Measurements from ENCODE around the gene BCAN.
"Not testable (repeated sequence)": the region's sequence is repeated elsewhere in the genome, so short reads cannot be mapped to it uniquely, and the experiment has no call there.

BCAN gene, protein sequence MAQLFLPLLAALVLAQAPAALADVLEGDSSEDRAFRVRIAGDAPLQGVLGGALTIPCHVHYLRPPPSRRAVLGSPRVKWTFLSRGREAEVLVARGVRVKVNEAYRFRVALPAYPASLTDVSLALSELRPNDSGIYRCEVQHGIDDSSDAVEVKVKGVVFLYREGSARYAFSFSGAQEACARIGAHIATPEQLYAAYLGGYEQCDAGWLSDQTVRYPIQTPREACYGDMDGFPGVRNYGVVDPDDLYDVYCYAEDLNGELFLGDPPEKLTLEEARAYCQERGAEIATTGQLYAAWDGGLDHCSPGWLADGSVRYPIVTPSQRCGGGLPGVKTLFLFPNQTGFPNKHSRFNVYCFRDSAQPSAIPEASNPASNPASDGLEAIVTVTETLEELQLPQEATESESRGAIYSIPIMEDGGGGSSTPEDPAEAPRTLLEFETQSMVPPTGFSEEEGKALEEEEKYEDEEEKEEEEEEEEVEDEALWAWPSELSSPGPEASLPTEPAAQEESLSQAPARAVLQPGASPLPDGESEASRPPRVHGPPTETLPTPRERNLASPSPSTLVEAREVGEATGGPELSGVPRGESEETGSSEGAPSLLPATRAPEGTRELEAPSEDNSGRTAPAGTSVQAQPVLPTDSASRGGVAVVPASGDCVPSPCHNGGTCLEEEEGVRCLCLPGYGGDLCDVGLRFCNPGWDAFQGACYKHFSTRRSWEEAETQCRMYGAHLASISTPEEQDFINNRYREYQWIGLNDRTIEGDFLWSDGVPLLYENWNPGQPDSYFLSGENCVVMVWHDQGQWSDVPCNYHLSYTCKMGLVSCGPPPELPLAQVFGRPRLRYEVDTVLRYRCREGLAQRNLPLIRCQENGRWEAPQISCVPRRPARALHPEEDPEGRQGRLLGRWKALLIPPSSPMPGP

DNA sequence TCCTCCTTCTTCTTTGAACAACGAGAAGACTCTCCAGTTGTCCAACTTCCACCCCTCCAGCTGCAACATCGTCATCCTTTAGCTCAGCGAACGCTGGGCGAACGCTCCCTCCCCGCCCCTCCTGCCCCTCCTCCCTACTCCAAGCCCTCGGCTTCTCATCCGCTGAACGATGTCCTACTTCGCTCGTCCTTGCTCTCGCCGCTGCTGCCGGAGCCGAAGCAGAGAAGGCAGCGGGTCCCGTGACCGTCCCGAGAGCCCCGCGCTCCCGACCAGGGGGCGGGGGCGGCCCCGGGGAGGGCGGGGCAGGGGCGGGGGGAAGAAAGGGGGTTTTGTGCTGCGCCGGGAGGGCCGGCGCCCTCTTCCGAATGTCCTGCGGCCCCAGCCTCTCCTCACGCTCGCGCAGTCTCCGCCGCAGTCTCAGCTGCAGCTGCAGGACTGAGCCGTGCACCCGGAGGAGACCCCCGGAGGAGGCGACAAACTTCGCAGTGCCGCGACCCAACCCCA lies at the start of gene BCAN:
TSS of gene BCAN (plus strand) at position 357 of the 504 bp plus-strand sequence. CDS start 3,938 bp downstream, outside the sequence.
- no peak for DNase-seq (ENCODE audit: low read depth)

DNA sequence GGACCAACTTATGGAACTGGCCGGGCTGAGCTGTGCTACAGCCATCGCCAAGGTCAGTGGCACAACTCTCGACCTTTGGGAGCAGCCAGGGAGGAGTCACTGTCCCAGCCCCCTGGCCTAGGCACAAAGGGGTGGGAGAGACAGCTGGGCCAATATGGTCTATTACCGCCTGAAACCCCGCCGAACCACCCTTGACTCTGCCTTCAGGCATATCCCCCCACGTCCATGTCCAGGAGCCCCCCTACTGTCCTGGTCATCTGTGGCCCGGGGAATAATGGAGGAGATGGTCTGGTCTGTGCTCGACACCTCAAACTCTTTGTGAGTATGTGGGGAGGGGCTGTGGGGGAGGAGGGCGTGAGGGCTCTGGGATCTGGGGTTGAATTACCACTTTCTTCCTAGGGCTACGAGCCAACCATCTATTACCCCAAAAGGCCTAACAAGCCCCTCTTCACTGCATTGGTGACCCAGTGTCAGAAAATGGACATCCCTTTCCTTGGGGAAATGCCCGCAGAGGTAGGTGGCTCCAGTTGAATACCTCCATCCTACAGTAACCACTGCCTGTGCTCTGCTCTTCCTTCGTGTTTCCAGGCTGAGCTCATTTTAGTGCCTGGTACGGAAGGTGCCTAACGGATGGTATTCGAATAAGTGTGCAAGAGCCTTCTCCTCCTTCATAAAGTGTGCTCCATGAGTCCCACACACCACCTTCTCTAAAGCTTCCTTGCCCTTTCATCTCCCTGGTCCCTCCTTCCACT lies 49.6 kb upstream of the BCAN start:
- DNase-seq (ENCODE audit: low read depth): no peak

DNA sequence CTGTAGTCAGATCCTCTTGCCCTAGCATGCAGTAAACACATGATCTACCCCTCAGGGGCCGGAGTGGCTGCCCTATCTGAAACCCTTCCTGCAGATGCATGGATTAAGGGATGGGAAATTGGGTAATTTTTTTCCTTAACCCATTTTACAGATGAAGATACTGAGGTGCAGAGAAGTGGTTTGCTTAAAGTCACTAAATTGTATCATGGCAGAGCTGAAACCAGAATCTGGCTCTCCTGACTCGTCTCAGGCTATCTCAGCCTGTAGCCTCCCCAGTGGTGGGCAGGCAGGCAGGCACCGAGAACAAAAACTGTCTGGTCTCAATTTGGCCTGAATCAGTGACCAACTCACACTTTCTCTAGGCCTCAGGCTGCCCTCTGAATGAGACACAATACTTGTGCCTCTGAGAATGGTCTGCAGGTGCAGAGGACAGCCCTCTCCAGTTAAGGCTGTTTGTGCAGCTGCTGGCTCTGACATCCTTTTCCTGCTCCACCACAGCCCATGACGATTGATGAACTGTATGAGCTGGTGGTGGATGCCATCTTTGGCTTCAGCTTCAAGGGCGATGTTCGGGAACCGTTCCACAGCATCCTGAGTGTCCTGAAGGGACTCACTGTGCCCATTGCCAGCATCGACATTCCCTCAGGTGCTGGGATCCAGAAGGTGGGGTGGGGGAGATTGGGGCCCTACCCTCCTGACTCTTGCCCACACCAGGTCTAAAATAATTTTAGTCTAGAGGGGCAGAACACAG lies 48.8 kb upstream of the BCAN start:
- no peak for DNase-seq (ENCODE audit: low read depth)

DNA sequence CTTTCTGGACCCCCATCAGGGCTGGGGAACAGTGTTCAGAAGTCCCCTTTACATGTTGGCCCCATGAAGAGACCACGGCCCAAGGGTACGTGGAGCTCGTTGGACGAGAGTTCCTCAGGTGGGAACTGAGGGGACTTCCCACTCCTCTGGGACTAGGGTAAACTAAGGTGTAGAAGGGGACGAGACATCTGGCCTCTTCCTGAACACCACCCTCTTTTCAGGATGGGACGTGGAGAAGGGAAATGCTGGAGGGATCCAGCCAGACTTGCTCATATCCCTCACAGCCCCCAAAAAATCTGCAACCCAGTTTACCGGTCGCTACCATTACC lies 48.3 kb upstream of the BCAN start:
- DNase-seq (ENCODE audit: low read depth): no peak

DNA sequence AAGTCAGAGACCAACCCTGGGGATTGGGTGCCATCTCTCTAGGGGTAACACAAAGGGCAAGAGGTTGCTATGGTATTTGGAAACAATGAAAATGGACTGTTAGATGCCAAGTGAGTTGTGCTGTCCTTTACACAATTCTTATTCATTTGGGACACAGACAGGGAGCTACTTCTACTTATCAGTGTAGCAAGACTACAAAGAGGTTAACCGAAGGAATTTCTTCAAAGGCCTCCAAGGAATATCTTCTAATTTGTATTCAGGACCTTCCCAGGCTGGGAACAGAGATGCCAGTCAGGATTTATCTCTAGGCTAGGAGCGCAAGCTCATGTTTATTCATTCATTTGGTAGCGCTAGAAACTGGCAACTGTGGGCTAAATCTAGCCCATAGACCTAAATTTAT lies 47.7 kb upstream of the BCAN start:
- DNase-seq (ENCODE audit: low read depth): no peak

DNA sequence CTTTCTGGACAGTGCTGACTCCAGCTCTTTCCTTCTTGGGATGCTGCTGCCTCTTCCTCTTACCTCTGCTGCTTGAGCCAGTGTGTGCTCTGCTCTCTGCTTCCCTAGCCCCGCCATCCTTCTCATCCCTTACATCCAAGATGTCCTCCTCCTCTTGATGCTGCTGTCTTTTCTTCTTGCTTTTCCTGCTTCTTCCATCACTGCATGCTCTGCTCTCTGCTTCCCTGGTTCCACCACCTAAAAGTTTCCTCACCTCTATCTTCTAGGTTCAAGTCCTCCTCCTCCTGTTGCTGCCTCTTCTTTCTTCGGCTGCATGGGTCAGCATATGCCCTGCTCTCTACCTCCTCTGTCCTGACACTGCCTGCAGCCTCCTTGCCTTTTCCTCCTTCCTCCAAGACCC lies 46.9 kb upstream of the BCAN start:
- no peak for DNase-seq (ENCODE audit: low read depth)

DNA sequence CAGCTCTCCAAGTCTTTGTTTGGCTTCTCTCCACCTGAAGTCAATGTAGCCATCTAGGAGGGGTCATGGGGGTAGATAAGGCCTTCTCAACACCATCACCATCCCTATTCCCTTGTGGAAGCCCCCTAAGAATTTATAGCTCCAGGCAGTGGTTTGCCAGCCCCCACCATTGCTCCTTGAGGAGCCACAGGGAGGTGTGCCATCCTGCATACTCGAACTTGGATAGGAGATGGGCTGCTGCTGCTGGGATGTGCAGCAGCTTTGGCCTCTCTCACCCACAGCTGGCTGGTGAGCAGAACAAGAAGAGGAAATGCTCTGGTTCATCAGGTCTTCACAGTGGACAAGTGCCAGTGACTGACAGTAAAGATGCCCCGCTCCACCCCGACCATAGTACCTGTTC lies 45.5 kb upstream of the BCAN start:
- no peak for DNase-seq (ENCODE audit: low read depth)

DNA sequence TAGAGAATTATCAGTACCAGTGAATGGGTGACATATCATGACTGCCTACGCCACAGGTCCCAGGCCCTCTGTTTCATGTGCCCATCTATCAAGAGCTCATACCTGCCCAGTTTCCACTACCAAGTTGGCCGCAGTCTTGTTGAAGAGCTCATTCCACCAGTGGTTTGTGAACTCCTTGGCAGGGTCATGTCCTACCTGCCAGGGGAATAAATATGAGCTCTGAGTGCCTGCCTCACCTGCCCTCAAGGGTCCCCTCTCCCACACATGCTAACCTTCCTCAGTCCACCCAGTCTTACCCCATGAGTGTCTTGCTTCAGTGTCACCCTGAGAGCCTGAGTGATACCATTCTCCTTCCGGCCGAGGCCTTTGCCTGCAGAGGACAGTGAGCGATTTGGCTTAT lies 43.8 kb upstream of the BCAN start:
- DNase-seq (ENCODE audit: low read depth): no peak

DNA sequence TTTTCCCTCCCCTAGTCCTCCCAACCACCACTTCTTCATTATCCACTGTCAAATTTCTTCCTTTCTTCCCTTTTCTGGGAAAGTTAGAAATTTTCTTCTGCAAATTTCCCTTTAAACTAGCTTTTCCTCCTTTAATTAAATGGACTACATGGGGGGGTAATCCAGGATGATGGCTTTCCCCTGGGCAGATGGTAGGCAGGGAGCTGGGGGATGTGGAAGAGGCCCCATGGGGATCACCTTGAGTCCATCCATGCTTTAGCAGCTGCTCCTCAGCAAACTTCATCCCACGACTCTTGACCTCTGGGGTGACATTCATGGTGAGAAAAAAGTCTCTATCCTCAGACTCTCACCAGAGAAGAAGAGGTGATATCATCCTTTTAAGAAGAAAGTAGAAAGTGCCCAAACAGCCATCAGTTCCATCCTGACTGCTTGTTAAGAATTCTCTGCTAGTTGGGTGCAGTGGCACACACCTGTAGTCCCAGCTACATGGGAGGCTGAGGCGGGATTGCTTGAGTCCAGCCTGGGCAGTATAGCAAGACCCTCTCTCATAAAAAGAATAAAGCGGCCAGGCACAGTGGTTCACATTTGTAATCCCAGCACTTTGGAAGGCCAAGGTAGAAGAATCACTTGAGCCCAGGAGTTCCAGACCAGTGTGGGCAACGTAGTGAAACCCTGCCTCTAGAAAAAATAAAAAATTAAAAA lies 43.0 kb upstream of the BCAN start:
- DNase-seq (ENCODE audit: low read depth): no peak

DNA sequence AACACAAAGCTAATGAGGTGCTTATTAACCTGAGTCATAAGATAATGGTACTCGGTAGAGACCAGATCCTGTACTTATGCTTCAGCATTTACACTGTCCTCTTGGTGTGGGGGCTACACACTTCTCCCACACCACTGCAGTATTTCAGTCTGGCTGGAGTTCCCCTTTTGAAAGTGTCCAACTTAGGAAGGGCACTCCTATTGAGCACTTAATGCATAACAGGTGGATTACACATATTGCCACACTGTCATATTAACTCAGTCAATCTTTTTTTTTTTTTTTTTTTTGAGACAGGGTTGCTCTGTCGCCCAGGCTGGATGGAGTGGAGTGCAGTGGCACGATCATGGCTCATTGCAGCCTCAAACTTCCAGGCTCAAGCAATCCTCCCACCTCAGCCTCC lies 42.1 kb upstream of the BCAN start:
- DNase-seq (ENCODE audit: low read depth): no peak

DNA sequence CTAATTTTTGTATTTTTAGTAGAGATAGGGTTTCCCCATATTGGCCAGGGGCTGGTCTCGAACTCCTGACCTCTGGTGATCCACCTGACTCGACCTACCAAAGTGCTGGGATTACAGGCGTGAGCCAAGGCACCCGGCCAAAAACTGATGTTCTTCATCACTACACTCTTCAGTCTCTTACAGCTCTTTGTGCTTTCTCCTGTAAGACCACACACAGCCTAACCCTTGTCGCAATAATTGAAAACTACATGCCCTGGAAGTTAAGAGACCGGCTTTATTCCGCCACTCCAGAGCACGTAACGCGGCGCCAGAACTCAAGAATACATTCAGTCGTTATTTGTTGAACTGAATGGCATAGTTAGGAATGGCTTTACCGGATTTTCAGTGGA lies 41.2 kb upstream of the BCAN start:
- DNase-seq (ENCODE audit: low read depth): no peak

DNA sequence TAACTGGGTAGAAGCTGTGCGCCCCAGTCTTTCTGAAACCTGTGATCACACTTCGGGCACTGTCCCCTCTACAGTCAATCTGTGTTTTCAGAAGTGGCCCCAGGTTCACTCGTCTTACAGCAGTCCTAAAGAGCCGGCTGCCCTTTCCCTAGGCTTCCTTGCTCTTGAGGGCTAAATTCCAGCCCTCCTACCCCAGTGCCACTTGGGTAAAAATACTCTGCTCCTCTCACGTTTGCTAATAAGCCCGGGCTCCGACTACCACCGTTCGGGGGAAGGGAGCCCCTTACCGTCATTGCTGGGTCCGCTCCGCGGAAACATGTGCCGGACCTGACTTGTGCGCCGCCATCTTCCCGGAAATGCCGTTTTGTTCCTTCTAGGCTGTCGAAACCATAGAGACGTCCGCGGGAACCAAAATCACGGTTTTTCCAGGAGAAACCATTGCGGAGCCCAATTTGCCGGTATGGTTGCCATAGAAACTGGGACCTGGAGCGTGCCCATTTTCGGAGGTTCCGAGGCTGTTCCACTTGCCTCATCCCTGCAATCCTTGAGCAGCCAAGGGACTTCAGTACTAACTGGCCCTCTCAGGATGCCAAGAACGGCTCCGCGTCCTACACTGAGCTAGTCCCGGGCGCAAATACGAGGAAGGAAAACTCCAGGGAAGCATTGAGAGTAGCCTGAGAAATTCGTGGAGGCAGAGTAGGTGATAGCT lies 40.6 kb upstream of the BCAN start, which contains the start of gene GPATCH4:
TSS of gene GPATCH4 (minus strand) at position 358 of the 709 bp plus-strand sequence.
- peak; percentile 63 for DNase-seq (ENCODE audit: low read depth)

DNA sequence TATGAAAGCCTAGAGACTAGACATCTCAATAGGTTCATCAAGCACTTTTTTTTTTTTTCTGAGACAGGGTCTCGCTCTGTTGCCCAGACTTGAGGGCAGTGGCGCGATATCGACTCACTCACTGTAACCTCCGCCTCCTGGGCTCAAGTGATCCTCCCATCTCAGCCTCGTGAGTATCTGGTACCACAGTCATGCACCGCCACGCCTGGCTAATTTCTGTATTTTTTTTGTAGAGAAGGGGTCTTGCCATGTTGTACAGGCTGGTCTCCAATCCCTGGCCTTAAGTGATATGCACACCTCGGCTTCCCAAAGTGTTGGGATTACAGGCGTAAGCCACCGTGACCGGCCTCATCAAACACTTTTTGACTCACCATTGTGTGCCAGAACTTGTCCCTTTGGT lies 40.0 kb upstream of the BCAN start:
- no peak for DNase-seq (ENCODE audit: low read depth)

DNA sequence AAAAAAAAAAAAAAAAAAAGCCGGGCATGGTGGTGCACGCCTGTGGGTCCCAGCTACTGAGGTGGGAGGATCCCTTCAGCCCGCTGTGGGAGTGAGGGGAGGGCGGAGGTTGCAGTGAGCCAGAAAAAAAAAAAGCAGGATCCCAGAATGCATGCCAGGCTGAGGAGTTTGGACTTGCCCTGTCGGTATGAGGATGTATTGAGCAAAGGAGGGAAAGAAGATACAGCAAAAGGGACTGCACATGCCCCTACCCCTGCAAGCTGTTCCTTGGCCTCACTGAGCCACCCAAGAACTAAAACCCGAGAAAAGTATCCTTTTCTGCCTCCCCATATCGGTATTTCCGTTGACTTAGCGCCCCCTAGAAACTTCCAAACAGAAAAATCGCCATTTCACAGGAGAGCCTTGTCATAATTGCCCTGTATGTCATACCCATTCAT lies 39.3 kb upstream of the BCAN start:
- no peak for DNase-seq (ENCODE audit: low read depth)

DNA sequence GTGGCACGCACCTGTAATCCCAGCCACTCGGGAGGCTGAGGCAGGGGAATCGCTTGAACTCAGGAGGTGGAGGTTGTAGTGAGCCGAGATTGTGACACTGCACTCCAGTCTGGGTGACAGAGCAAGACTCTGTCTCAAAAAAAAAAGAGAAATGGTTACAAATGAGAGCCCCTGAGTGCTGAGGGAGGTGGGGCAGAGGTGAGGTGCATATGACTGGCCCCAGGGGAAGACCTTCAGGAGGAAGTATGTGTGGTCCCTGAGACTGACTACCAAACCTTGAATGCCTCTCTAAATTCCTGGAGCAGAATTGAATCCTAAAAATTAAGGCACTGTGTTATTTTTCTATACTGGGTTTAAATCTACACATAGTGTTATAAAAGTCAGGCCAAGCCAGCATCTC lies 34.6 kb upstream of the BCAN start:
- not testable (repeated sequence) for DNase-seq (ENCODE audit: low read depth)

DNA sequence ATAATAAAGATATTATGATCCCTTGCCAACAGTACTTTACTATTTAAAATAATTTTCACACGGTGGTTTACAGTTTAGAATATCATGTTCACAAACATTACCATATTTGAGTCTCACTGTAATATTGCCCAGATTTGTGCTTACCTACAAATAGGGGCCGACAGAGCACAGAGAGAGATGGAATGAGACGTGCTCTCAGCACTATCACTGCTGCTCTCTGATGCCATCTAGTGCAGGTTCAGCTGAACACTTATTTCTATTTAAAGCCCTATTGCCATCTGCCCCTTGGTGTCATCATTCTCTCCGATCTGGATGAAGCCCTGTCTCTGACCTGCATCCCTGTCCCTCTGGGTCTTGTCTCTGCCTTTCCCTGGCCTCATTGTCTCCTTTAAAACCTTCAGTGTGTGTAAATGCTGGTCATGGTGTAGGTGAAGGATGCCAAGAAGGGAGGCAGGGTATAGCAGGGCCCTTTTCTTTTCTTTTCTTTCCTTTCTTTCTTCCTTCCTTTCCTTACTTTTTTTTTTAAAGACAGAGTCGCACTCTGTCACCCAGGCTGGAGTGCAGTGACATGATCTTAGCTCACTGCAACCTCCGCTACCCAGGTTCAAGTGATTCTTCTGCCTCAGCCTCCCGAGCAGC lies 33.8 kb upstream of the BCAN start:
- DNase-seq (ENCODE audit: low read depth): no peak

DNA sequence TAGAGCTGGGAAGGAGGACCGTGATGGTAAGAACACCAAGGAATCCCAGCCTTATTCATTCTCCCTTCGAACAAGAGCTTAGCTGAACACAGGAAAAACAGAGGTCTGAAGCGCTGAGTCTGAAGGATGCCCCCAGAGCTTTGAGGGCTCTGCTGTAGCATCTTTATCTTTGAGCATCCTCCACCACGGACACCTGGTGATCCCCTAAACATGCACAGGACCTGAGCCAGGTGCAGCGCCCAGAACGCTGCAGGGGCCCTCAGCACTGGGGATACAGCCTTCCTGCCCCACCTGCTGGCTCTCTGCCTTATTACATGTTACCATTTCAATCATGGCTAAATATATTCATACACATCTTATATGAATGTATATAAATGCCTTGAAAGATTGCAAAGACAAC lies 32.9 kb upstream of the BCAN start:
- DNase-seq (ENCODE audit: low read depth): peak; percentile 37

DNA sequence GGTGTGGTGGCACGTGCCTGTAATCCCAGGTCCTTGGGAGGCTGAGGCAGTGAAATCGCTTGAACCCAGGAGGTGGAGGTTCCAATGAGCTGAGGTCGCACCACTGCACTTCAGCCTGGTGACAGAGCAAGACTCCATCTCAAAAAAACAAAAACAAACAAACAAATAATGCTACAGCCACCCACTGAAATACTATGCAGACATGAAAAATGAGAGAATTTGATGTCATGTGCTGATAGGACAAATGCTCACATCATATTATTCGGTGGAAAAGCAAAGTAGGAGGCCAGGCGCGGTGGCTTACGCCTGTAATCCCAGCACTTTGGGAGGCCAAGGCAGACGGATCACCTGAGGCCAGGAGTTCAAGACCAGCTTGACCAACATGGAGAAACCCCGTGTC lies 31.8 kb upstream of the BCAN start:
- not testable (repeated sequence) for DNase-seq (ENCODE audit: low read depth)

DNA sequence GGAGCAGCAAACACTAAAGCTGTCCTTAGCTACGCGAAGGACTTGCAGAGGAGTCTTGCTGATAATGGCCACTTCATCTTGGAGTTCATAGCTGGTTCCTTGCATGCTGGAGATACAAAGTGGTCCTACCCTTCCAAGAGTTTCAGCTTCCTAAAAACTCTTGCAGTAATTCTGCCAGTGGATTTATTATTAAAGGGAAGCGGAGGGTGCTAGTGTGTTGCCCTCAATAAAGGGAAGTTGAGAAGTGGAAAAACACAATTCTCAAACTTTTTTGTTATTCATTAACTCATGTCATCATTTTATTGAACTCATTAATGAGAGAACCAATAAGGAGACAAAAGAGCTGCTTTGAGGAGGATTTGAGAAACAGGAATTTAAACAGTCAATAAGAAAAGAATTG lies 29.3 kb upstream of the BCAN start:
- no peak for DNase-seq (ENCODE audit: low read depth)

DNA sequence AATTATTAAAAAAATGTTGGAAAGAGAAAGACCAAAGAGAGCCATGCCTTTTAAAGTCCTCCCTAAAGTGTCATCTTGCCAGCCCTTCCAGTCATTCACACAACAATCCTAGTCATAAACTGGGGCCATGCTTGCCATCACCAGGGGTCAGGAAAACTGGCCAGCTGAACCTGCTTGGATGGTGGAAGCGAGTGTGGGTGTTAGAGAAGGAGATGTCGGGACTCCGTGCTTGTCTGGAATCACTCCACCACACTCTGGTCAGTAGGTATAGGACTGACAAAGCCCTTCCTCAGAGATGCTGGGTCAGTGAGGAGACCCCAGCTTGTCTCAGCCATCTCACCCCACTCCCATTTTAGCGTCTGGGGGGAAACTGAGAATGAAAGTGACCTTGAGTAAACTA lies 26.0 kb upstream of the BCAN start:
- DNase-seq (ENCODE audit: low read depth): no peak
